Omental fat pad (tissue), 4 donors: ENCODE data around the gene SYNDIG1. TPM values are rescaled to one million over a fixed set of nuclear protein-coding genes. Genes with fewer than 3 reads are reported as not detected.

Source experiments
- ATAC-seq: fragments of 150-250 bp; one replicate; pipeline ENCODE4 v1.9.1; 2016; ENCODE audit warnings: mild to moderate bottlenecking, moderate library complexity; ENCODE audit not compliant: low FRiP score
- DNase-seq: peaks from one replicate; pipeline ENCODE4 v3.0.0-alpha.2; 2019; ENCODE audit warnings: low spot score
- CTCF ChIP-seq, 3 donors: fragments of 450-650 bp; IDR thresholded peaks; one replicate each; pipeline ENCODE4 v1.5.1; 2016 to 2017; ENCODE audit warnings: antibody characterized with exemption in 3 of 3, mild to moderate bottlenecking in 3 of 3, moderate library complexity in 2 of 3
- total RNA-seq, 4 donors: library from RNA; depleted of rRNA; stranded (reverse); fragments of >200 nt; gene quantifications; one replicate each; pipeline ENCODE4 v1.1.0, GENCODE V29; 2016

SYNDIG1 gene
- total RNA-seq, 4 donors from 2014 or later = 0.19 to 0.24 TPM; not detected in 2

- no peak for TF ChIP-seq CTCF (IDR thresholded peaks at IDR 0.05)
- ATAC-seq (no peak), DNase-seq (no peak)
These were observed 117.1 kb downstream of the SYNDIG1 start for GRCh38 chr20:24586523-24586840.

GRCh38 chr20:24587384-24588046 lies 118.1 kb downstream of the SYNDIG1 start:
- ATAC-seq = no peak
- no peak for TF ChIP-seq CTCF (IDR thresholded peaks at IDR 0.05)
- DNase-seq = no peak

- TF ChIP-seq CTCF (IDR thresholded peaks at IDR 0.05) = no peak
- ATAC-seq (no peak), DNase-seq (no peak)
These were observed 118.7 kb downstream of the SYNDIG1 start for GRCh38 chr20:24588047-24588635.

- ATAC-seq (no peak), DNase-seq (no peak)
- TF ChIP-seq CTCF (IDR thresholded peaks at IDR 0.05) = no peak
These were observed 119.4 kb downstream of the SYNDIG1 start for GRCh38 chr20:24588725-24589340.

GRCh38 chr20:24589381-24589780 lies 120.0 kb downstream of the SYNDIG1 start:
- DNase-seq (no peak), ATAC-seq (no peak)
- TF ChIP-seq CTCF (IDR thresholded peaks at IDR 0.05) = no peak

GRCh38 chr20:24589815-24590177 lies 120.4 kb downstream of the SYNDIG1 start:
- ATAC-seq = no peak
- TF ChIP-seq CTCF (IDR thresholded peaks at IDR 0.05) = no peak
- no peak for DNase-seq
